ENCODE measurements around the gene SLC41A3.

SLC41A3 gene

GRCh38 chr3:126078866-126079265 lies 5.1 kb downstream of the SLC41A3 start:
- Histone ChIP-seq H3F3A (ENCODE audit: low read depth) (peaks cover 5% of the 10 kb centered on the region; the same call in 1 of the 2 replicates), H3K79me2 (ENCODE audit: insufficient read depth, low read length) (peaks cover 8% of the 10 kb centered on the region)
- TF ChIP-seq CTCF (conservative IDR thresholded peaks at IDR 0.05; ENCODE audit: low read length) = no peak
- no peak for TF ChIP-seq EZH2phosphoT487 (IDR thresholded peaks at IDR 0.05; ENCODE audit: borderline replicate concordance)

GRCh38 chr3:126077754-126078153 lies 6.2 kb downstream of the SLC41A3 start:
- Histone ChIP-seq H3K27me3 (ENCODE audit: insufficient read depth, low read length, poor library complexity, severe bottlenecking) (no peaks in the 10 kb centered on the region), H3K9ac (ENCODE audit: low read depth, low read length, poor library complexity, severe bottlenecking) (no peak overlapping the region), H3K4me2 (ENCODE audit: low read depth, low read length, poor library complexity, severe bottlenecking) (no peak overlapping the region), H3K4me3 (ENCODE audit: low read length, poor library complexity, severe bottlenecking) (no peak overlapping the region), H3K9me3 (ENCODE audit: insufficient read depth, low read depth, low read length) (no peaks in the 10 kb centered on the region), H4K20me1 (ENCODE audit: insufficient read depth, low read length, poor library complexity, severe bottlenecking) (no peaks in the 10 kb centered on the region), H2AFZ (ENCODE audit: low read length) (no peak overlapping the region), H3K4me1 (ENCODE audit: insufficient read depth, low read length, poor library complexity, severe bottlenecking) (peaks cover 6% of the 10 kb centered on the region), H3K9me2 (replicated peaks; ENCODE audit: low read depth, low read length) (no peaks in the 10 kb centered on the region), H3K79me2 (ENCODE audit: insufficient read depth, low read length) (peaks cover 2% of the 10 kb centered on the region; the same call in 1 of the 2 replicates), H3F3A (ENCODE audit: low read depth) (peaks cover 5% of the 10 kb centered on the region; the same call in 1 of the 2 replicates), H3K36me3 (ENCODE audit: insufficient read depth, low read length) (no peaks in the 10 kb centered on the region)
- no peak for TF ChIP-seq CTCF (conservative IDR thresholded peaks at IDR 0.05; ENCODE audit: low read length)

More at GRCh38 chr3:126078866-126079265, 5.1 kb downstream of the SLC41A3 start:
- Histone ChIP-seq H3K9me3 (ENCODE audit: insufficient read depth, low read depth, low read length) (no peaks in the 10 kb centered on the region), H3K4me2 (ENCODE audit: low read depth, low read length, poor library complexity, severe bottlenecking) (no peak overlapping the region), H3K9me2 (replicated peaks; ENCODE audit: low read depth, low read length) (no peaks in the 10 kb centered on the region), H3K27me3 (ENCODE audit: insufficient read depth, low read length, poor library complexity, severe bottlenecking) (no peaks in the 10 kb centered on the region), H3K4me3 (ENCODE audit: low read length, poor library complexity, severe bottlenecking) (no peak overlapping the region), H3K9ac (ENCODE audit: low read depth, low read length, poor library complexity, severe bottlenecking) (no peak overlapping the region), H3K4me1 (ENCODE audit: insufficient read depth, low read length, poor library complexity, severe bottlenecking) (peaks cover 10% of the 10 kb centered on the region), H3K36me3 (ENCODE audit: insufficient read depth, low read length) (no peaks in the 10 kb centered on the region), H4K20me1 (ENCODE audit: insufficient read depth, low read length, poor library complexity, severe bottlenecking) (no peaks in the 10 kb centered on the region), H2AFZ (ENCODE audit: low read length) (no peak overlapping the region)

- Histone ChIP-seq H3K36me3 (ENCODE audit: insufficient read depth, low read length) (no peaks in the 10 kb centered on the region), H3K9me3 (ENCODE audit: insufficient read depth, low read depth, low read length) (no peaks in the 10 kb centered on the region), H3K4me2 (ENCODE audit: low read depth, low read length, poor library complexity, severe bottlenecking) (no peak overlapping the region), H3K4me3 (ENCODE audit: low read length, poor library complexity, severe bottlenecking) (no peak overlapping the region), H3F3A (ENCODE audit: low read depth) (peaks cover 5% of the 10 kb centered on the region; the same call in 1 of the 2 replicates), H3K9ac (ENCODE audit: low read depth, low read length, poor library complexity, severe bottlenecking) (no peak overlapping the region), H4K20me1 (ENCODE audit: insufficient read depth, low read length, poor library complexity, severe bottlenecking) (no peaks in the 10 kb centered on the region), H3K79me2 (ENCODE audit: insufficient read depth, low read length) (no peaks in the 10 kb centered on the region), H3K27me3 (ENCODE audit: insufficient read depth, low read length, poor library complexity, severe bottlenecking) (no peaks in the 10 kb centered on the region), H2AFZ (ENCODE audit: low read length) (no peak overlapping the region), H3K4me1 (ENCODE audit: insufficient read depth, low read length, poor library complexity, severe bottlenecking) (no peaks in the 10 kb centered on the region), H3K9me2 (replicated peaks; ENCODE audit: low read depth, low read length) (no peaks in the 10 kb centered on the region)
- TF ChIP-seq EZH2phosphoT487 (IDR thresholded peaks at IDR 0.05; ENCODE audit: borderline replicate concordance) (no peak), CTCF (conservative IDR thresholded peaks at IDR 0.05; ENCODE audit: low read length) (no peak)
Measured at GRCh38 chr3:126076140-126076539, 7.8 kb downstream of the SLC41A3 start.

All from Loucy (cell line).